Stimulated activated CD4-positive, alpha-beta T cell treated with anti-CD3 and anti-CD28 coated beads, TNF-alpha, amount 100 ng/mL, for 48 hours (primary cell): ENCODE measurements around the gene IL18BP.

Source experiments
- DNase-seq, 3 donors: peaks; one replicate each; pipeline ENCODE4 v3.0.0-alpha.2; 2020; ENCODE audit warnings: low read depth in 3 of 3

IL18BP gene

DNA sequence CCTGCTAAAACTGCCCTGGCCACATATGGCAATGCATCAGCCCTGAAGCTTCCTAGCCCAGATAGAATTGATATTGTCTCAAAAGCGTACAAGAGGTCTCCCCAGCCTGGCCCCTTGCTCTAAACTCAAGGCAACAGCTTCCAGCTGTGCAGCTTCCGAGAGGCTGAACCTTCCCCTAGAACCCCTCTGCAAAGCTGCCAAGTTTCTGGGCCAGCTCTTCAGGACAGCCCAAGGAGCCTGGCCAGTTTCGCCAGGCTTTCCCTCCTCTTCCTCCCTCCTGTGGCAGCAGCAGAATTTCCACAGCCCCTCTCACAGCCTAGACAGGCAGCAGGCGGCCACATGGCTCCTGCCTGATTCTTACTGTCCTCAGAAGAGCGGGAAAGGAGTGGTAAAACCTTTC is 47.1 kb downstream of the IL18BP start:
- DNase-seq: no peak

DNA sequence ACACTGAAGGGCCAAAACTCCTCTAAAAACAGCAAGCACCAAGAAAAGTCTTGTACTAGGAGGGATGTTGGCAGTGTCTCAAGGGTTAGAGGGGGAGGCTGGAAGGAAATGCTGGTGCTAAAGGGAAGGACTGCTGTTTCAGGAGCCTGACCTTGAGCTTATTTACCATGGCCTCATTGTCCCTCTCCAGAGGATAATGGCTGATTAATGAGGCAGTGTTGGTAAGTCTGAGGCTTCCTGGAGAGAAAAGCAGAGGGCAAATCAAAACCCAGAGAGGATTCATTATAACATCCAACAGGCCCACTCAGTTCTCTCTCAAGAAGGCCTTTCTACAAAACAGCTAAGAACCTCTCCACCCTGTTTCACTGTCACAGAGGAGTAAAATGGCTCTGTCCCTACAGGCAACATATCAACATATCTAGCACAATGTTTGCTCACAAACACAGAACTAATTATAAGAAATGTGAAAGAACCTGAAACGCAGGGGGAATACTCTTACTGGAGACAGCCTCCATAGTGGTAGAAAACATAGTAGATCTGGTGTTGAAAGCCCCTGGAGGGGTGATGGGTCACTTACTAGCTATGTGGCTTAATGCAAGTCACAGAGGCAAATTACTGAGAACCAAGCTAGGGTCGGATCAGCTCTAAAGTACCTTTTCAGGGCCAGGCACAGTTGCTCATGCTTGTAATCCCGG is 50.2 kb downstream of the IL18BP start:
- no peak for DNase-seq
